Measurements from ENCODE around the gene CENPM. TPM values are rescaled to one million over a fixed set of nuclear protein-coding genes. Genes with fewer than 3 reads are reported as not detected.

Gene CENPM
- total and polyA plus RNA-seq, 9 of the 15 experiments (the other 6 are each of a cell fraction or from before 2014, with no cell fraction given): 11.3 to 67.7 (median 32.3) TPM

DNA sequence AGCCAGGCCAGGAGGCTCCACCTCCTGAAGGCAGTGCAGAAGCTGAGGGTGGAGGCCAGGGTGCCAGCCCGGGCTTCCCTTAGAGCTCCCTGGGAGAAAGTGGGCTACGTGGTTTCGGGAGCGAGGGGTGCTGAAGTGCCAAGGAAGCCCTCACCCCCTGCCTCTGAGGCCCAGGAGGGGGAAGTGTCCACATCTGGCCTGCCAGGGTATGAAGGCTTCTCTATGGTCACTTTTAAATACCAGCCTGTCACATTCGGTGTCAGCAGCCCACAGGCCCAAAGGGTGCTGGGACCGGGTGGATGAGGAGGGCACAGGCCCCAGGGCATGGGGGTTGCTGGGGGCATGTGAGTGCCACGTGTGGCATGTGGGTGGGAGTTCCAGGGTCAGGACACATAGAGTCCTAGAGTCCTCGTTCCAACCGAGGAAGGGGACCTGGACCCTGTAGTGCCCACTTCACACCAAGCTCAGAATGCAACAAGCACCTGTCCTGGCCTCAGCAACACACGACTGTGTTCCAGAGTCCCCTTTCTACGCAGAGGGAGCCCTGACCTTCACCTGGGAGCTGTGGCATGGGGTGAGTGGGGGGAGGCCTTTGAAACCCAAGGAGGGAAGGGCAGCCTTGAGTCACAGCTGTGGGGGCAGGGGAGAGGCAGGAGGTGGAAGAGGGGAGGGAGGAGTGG is 33.8 kb downstream of the CENPM start:
- TF ChIP-seq, protein P1, sequence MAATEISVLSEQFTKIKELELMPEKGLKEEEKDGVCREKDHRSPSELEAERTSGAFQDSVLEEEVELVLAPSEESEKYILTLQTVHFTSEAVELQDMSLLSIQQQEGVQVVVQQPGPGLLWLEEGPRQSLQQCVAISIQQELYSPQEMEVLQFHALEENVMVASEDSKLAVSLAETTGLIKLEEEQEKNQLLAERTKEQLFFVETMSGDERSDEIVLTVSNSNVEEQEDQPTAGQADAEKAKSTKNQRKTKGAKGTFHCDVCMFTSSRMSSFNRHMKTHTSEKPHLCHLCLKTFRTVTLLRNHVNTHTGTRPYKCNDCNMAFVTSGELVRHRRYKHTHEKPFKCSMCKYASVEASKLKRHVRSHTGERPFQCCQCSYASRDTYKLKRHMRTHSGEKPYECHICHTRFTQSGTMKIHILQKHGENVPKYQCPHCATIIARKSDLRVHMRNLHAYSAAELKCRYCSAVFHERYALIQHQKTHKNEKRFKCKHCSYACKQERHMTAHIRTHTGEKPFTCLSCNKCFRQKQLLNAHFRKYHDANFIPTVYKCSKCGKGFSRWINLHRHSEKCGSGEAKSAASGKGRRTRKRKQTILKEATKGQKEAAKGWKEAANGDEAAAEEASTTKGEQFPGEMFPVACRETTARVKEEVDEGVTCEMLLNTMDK (IDR thresholded peaks at IDR 0.05; ENCODE audit: borderline replicate concordance, insufficient read depth, low read depth, low read length, poor library complexity, severe bottlenecking): no peak
- TF ChIP-seq KLF10 (CRISPR knock-in tag; IDR thresholded peaks at IDR 0.05): no peak
- no peak for TF ChIP-seq LARP7 (IDR thresholded peaks at IDR 0.05)
- TF ChIP-seq STAT5B (CRISPR knock-in tag; IDR thresholded peaks at IDR 0.05): no peak
- TF ChIP-seq OTX1 (CRISPR knock-in tag; IDR thresholded peaks at IDR 0.05): no peak
- TF ChIP-seq ZNF41 (CRISPR knock-in tag; conservative IDR thresholded peaks at IDR 0.05): no peak

More for the DNA sequence above, 33.8 kb downstream of the CENPM start:
- Histone ChIP-seq H3K79me2 (ENCODE audit: control insufficient read depth, insufficient read depth, low read length) (no peaks in the 10 kb centered on the region), H3K9ac (ENCODE audit: insufficient read depth in 1 of 2, low read depth in 2 of 2, low read length in 2 of 2) (no peak overlapping the region), H3K9me3 (replicated peaks; ENCODE audit: control insufficient read depth, insufficient read depth, low read depth, low read length) (no peaks in the 10 kb centered on the region), H3K4me3 (no peak overlapping the region), H3K9me1 (ENCODE audit: control insufficient read depth, insufficient read depth, low read length) (no peaks in the 10 kb centered on the region), H3K4me2 (ENCODE audit: insufficient read depth, low read length) (no peak overlapping the region), H2AFZ (ENCODE audit: low read depth, low read length) (no peak overlapping the region), H3K36me3 (ENCODE audit: control insufficient read depth, insufficient read depth, low read length) (no peaks in the 10 kb centered on the region), H4K20me1 (replicated peaks; ENCODE audit: control insufficient read depth, insufficient read depth, low read length) (peaks cover 10% of the 10 kb centered on the region; the same call in 1 of the 2 replicates), H3K27ac (ENCODE audit: extremely low read depth, low read depth, low read length) (no peak overlapping the region), H3K4me1 (replicated peaks in 1 of 2; ENCODE audit: control insufficient read depth in 2 of 2, insufficient read depth in 2 of 2, low read length in 2 of 2) (peaks cover 6 to 43% of the 10 kb centered on the region in 2 experiments; a peak in 3 of 5 replicates), H3K27me3 (ENCODE audit: control insufficient read depth in 2 of 2, insufficient read depth in 2 of 2, low read length in 2 of 2) (0 out of 5 replicates have a peak, but pooled peaks cover 0 to 4% of the 10 kb centered on the region in 2 experiments)
- in situ Hi-C loops (cut with MboI) (no loop called here), intact Hi-C loops (cut with micrococcal nuclease) (no loop called here)
- 62% methylated on average over 10 of the region's 11 CpGs for WGBS (ENCODE audit: insufficient coverage, low coverage, missing lambda C conversion rate)
- DNase-seq (ENCODE audit: extremely low read depth in 1 of 4, low spot score in 3 of 4) (no peak), FAIRE-seq (no peak), ATAC-seq (no peak)
- POLR2A ChIA-PET: interaction anchor here (0.6 to 2.2 kb wide), 2 partner anchors 28 to 47 kb away, joined by 4 to 7 read pairs; no protein-coding TSS in a partner anchor
- CTCF ChIA-PET (ENCODE audit: low intra/inter-chr PET ratio): no interaction called here
- no TSS peak for BruUV-seq (replicated peaks)

All from K562 (cell line).